ENCODE measurements around the gene ITSN1. TPM values are rescaled to one million over a fixed set of nuclear protein-coding genes. Genes with fewer than 3 reads are reported as not detected.

The ITSN1 gene
- total RNA-seq, 4 donors from 2014 or later: 37.0 to 123 (median 61.1) TPM

DNA sequence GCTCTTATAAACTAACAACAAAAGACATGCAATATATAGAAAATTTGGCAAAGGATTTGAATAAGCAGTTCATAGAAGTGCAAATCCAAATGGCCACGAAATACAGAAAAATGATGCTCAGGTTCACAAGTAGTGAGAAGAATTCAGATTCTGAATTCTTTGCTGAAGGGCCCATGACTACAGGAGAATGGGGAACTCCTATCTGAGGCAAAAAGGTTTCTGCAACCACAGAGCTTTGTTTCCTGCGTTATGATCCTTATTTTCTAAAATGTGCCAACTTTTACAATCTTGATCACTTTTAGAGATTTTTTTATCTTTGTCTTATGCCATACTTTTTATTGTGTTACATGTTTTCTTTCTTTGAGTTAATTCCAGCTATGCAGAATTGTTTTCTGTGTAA is 91.3 kb downstream of the ITSN1 start:
- TF ChIP-seq POLR2AphosphoS5 (IDR thresholded peaks at IDR 0.05): no peak
- TF ChIP-seq EP300 (IDR thresholded peaks at IDR 0.05; ENCODE audit: low read depth): no peak
- TF ChIP-seq, protein P1, sequence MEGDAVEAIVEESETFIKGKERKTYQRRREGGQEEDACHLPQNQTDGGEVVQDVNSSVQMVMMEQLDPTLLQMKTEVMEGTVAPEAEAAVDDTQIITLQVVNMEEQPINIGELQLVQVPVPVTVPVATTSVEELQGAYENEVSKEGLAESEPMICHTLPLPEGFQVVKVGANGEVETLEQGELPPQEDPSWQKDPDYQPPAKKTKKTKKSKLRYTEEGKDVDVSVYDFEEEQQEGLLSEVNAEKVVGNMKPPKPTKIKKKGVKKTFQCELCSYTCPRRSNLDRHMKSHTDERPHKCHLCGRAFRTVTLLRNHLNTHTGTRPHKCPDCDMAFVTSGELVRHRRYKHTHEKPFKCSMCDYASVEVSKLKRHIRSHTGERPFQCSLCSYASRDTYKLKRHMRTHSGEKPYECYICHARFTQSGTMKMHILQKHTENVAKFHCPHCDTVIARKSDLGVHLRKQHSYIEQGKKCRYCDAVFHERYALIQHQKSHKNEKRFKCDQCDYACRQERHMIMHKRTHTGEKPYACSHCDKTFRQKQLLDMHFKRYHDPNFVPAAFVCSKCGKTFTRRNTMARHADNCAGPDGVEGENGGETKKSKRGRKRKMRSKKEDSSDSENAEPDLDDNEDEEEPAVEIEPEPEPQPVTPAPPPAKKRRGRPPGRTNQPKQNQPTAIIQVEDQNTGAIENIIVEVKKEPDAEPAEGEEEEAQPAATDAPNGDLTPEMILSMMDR (IDR thresholded peaks at IDR 0.05): no peak
- TF ChIP-seq POLR2A (IDR thresholded peaks at IDR 0.05): no peak
- whole genome bisulfite sequencing, 2 donors (ENCODE audit: low coverage in 1 of 2): 69 to 73% methylated on average over 2 of the region's 2 CpGs

DNA sequence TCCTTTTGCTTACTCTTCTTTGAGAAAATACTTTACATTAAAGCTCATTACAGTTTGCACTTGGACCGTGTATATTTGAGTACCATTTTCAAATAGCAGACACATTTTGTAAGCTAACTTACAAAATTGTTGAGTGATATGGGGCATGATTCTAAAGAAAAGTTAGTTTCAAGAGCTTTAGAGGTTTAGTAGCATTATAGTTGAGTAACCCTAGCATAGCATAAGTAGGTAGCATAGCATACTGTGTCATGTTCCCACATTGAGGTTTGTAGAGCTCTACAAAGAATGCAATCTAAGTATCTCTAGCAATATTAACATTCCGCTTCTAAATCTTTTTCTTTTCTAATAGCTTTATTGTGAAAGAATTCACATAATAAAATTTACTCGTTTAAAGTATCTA is 92.0 kb downstream of the ITSN1 start:
- intact Hi-C loops (cut with DNase I; ENCODE audit: low total_unique reads) (no loop called here), in situ Hi-C loops (cut with MboI; ENCODE audit: low pct_ligation_motif_present in 1 of 4, low pct_unique_long_range_greater_than_20kb in 1 of 4, low sequenced_read_pairs in 3 of 4) (no loop called here)
- no peaks in the 10 kb centered on the region for H3K4me1 ChIP-seq
- no peak overlapping the region for H3K27ac ChIP-seq
- no peaks in the 10 kb centered on the region for H3K27me3 ChIP-seq
- DNase-seq: no peak
- no peak for TF ChIP-seq POLR2AphosphoS5 (IDR thresholded peaks at IDR 0.05)
- no peak for TF ChIP-seq EP300 (IDR thresholded peaks at IDR 0.05; ENCODE audit: low read depth)
- TF ChIP-seq, protein P1 (IDR thresholded peaks at IDR 0.05): no peak
- no peak for TF ChIP-seq POLR2A (IDR thresholded peaks at IDR 0.05)
- WGBS, 2 donors (ENCODE audit: low coverage in 1 of 2): 74 to 78% methylated on average over 3 of the region's 3 CpGs
- H3K4me3 ChIP-seq: no peak overlapping the region
- no peaks in the 10 kb centered on the region for H3K9me3 ChIP-seq
- peaks cover 0 to 7% (median 0%) of the 10 kb centered on the region in 4 donors for H3K36me3 ChIP-seq

More for the DNA sequence above, 91.3 kb downstream of the ITSN1 start:
- Histone ChIP-seq H3K27ac (no peak overlapping the region), H3K4me3 (no peak overlapping the region), H3K27me3 (no peaks in the 10 kb centered on the region), H3K9me3 (no peaks in the 10 kb centered on the region), H3K4me1 (no peaks in the 10 kb centered on the region), H3K36me3 (peaks cover 0 to under 1% (median 0%) of the 10 kb centered on the region in 4 donors)
- intact Hi-C loops (cut with DNase I; ENCODE audit: low total_unique reads) (no loop called here), in situ Hi-C loops (cut with MboI; ENCODE audit: low pct_ligation_motif_present in 1 of 4, low pct_unique_long_range_greater_than_20kb in 1 of 4, low sequenced_read_pairs in 3 of 4) (no loop called here)
- DNase-seq: no peak

DNA sequence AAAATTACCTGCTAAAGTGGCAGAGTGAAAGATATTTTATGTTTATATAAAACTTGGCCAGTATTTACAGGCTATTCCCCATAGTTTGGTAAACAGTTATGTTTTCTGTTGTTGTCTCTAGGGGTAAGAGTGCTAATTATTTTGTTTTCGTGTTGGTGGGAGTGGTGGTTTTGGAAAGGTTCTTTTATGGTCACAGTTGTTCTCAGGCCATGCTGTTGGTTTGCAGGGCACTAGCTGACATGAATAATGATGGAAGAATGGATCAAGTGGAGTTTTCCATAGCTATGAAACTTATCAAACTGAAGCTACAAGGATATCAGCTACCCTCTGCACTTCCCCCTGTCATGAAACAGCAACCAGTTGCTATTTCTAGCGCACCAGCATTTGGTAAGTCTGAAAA is 92.5 kb downstream of the ITSN1 start:
- Histone ChIP-seq H3K27me3 (no peaks in the 10 kb centered on the region), H3K4me3 (no peak overlapping the region), H3K9me3 (no peaks in the 10 kb centered on the region), H3K4me1 (no peaks in the 10 kb centered on the region), H3K27ac (no peak overlapping the region), H3K36me3 (peaks cover 0 to 11% (median 0%) of the 10 kb centered on the region in 4 donors)
- no peak for DNase-seq
- in situ Hi-C loops (cut with MboI; ENCODE audit: low pct_ligation_motif_present in 1 of 4, low pct_unique_long_range_greater_than_20kb in 1 of 4, low sequenced_read_pairs in 3 of 4) (no loop called here), intact Hi-C loops (cut with DNase I; ENCODE audit: low total_unique reads) (no loop called here)
- no peak for TF ChIP-seq POLR2A (IDR thresholded peaks at IDR 0.05)
- TF ChIP-seq, protein P1 (IDR thresholded peaks at IDR 0.05): no peak
- TF ChIP-seq EP300 (IDR thresholded peaks at IDR 0.05; ENCODE audit: low read depth): no peak
- no peak for TF ChIP-seq POLR2AphosphoS5 (IDR thresholded peaks at IDR 0.05)
- WGBS, 2 donors (ENCODE audit: low coverage in 1 of 2): 83 to 94% methylated on average over 2 of the region's 2 CpGs

DNA sequence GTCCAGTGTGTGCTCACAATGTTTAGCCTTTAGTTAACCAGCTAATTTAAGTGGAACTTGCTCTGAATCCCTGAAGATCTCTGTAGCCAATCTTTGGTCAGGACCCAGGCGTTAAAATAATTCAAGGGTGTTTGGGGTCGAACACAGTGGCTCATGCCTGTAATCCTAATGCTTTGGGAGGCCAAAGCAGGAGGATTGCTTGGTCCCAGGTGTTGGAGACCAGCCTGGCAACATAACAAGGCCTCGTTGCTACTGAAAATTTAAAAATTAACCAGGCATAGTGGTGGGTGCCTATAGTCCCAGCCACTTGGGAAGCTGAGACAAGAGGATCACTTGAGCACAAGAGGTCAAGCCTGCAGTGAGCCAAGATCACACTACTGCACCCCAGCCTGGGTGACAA is 94.3 kb downstream of the ITSN1 start:
- Histone ChIP-seq H3K4me3 (no peak overlapping the region), H3K27me3 (no peaks in the 10 kb centered on the region), H3K4me1 (no peaks in the 10 kb centered on the region), H3K9me3 (no peaks in the 10 kb centered on the region), H3K36me3 (peaks cover 0 to 11% (median 0%) of the 10 kb centered on the region in 4 donors), H3K27ac (no peak overlapping the region)
- TF ChIP-seq POLR2AphosphoS5 (IDR thresholded peaks at IDR 0.05): no peak
- TF ChIP-seq EP300 (IDR thresholded peaks at IDR 0.05; ENCODE audit: low read depth): no peak
- TF ChIP-seq POLR2A (IDR thresholded peaks at IDR 0.05): no peak
- TF ChIP-seq, protein P1 (IDR thresholded peaks at IDR 0.05): no peak
- WGBS, 2 donors (ENCODE audit: low coverage in 1 of 2): 71 to 80% methylated on average over 1 to 3 of the region's 3 CpGs
- in situ Hi-C loops (cut with MboI; ENCODE audit: low pct_ligation_motif_present in 1 of 4, low pct_unique_long_range_greater_than_20kb in 1 of 4, low sequenced_read_pairs in 3 of 4): no loop called here
- intact Hi-C loops (cut with DNase I; ENCODE audit: low total_unique reads): no loop called here
- DNase-seq: no peak
